NCI-H1105 (cell line): ENCODE measurements around the gene BACH2.
"Not testable (repeated sequence)": the region's sequence is repeated elsewhere in the genome, so short reads cannot be mapped to it uniquely, and the experiment has no call there.

ENCODE experiments used
- DNase-seq: peaks from one replicate; lab custom pipeline; 2025; lab: John Stamatoyannopoulos, UW

BACH2 gene

DNA sequence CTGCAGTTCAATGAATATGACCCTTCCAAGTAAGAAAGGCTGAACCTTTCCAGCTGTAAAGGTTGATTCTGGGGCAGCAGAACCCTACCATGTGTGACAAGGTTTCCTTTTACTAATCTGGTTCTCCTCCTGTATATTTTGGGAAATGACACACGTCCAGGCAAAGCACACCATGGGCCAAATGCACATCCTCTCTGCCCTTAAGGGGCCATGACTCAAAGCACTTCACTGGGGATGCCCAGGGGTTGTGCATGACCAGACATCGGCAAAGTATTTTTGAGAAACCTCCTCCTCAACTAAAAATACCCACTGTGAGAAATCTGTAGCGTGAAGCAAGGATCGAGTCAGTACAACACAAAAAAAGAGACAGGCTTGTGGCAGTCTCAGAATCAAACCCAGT, 174.7 kb downstream of the BACH2 start:
- no peak for DNase-seq

DNA sequence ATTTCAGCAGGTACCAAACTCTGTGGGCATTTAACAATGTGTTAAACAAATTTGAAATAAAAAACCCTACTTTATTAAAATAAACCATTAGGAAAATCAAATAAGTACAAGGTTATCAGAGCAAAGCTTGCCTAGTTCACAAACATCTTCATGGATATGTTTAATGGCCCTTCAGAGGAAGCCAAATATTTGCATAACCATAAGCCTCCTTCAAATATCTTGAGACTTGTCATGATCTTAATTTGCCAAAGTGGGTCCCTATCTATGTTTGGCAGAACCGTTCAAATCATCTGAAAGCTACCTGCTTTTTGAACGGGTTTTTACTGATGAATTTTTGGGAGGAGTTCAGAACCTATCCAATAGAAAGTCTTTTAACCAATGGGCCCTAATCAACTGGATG, 176.3 kb downstream of the BACH2 start:
- DNase-seq: no peak

DNA sequence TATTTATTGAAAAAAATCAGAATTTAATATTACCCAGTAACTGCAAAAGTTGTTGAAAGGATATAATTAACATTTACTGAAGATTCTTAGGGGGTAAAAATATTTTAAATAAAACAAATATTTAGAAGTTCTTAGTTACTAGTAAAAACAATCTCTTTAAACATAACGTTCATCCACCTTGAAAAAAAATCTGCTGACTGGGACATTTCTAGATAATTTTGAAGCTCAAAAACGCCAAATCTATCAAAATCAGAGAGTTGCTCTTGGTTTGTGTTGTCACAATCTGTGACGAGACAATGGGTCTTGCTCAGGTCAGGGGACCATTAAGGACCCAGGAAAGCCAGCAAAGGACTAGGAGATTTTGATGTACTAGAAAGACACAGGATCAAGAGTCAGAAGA, 177.0 kb downstream of the BACH2 start:
- no peak for DNase-seq

DNA sequence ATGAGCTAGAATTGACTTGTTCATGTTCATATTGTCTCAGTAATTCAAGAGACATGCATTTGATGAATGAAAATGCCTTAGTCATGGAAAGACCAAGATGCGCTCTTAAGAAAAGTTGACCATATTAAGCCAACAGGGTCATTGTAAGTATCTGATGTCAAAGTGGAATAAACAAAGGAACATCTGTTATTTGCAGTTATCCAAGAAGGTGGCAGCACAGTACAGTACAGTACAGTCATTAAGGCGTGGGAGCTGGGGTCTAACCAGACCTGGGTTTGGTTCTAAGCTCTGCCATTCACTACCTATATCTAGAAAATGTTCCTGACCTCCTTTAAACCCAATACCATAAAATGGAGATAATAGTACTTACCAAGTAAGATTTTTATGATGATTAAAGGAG, 178.1 kb downstream of the BACH2 start:
- DNase-seq: no peak

DNA sequence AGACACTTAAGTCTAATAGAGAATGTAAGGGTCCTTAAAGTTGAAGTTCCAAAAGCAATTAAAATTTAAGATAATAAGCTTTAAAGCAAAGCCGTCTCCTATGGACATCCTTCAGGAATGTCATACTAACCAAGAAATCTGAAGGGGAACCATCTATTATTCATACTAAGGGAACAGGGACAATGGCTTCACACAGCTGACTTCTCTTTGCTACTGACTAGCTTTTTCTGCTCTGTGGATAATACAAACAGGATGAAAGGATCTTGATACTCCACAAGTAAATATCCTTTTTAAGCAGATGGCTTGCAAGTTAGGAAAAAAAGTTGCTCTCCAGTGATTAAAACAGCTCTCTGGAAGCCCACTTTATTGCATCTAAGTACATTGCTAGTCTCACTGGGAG, 178.6 kb downstream of the BACH2 start:
- no peak for DNase-seq

DNA sequence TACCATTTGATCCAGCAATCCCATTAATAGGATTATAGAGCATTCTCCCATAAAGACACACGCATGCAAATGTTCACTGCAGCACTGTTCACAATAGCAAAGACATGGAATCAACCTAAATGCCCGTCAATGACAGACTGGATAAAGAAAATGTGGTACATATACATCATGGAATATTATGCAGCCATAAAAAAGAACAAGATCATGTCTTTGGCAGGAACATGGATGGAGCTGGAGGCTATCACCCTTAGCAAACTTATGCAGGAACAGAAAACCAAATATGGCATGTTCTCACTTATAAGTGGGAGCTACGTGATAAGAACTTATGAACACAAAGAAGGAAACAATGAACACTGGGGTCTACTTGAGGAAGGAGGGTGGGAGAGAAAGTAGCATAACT, 180.5 kb downstream of the BACH2 start:
- not testable (repeated sequence) for DNase-seq

DNA sequence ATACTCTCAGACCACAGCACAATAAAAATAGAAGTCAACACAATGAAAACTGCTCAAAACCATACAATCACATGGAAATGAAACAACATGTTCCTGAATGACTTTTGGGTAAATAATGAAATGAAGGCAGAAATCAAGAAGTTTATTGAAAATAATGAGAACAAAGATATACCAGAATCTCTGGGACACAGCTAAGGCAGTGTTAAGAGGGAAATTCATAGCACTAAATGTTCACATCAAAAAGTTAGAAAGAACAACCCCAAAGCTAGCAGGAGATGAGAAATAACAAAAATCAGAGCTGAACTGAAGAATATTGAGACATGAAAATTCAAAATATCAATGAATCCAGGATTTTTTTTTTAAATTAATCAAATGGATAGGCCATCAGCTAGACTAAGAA, 183.3 kb downstream of the BACH2 start:
- no peak for DNase-seq

DNA sequence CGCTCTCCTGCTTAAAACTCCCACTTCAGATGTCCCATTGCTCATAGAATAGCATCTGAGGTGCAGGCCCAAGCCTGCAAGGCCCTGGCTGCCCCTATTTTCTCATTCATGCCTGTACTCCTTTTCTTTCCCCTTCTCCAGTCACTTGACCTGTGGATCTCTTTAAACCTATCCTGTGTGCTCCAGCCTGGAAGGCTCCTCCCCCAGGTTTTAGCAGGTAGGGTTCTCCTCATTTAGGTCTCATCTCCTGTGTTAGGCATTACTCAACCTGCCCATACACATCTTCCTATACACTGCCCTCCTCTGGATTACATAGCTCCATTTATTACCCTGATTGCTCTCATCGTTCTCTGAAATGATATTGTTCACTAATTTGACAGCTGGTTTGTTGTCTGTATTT, 185.3 kb downstream of the BACH2 start:
- DNase-seq: no peak

DNA sequence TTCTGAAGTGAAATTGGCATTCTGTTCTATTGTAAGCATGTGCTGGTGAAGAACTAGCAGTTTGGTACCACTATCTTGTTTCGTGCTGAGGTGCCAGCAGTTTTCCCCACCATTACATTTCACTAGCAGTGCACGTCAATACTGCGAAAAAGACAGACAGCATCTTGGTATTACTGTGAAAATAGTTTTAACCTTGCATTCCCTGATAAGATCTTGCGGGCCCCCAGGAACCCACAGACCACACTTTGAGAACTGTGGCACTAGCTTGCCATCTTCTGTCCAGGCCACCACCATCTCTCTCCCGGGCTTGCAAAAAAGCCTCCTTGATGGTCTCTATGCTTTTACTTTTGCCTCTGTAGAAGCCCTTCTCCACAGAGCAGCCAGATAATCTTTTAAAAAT, 185.7 kb downstream of the BACH2 start:
- no peak for DNase-seq

DNA sequence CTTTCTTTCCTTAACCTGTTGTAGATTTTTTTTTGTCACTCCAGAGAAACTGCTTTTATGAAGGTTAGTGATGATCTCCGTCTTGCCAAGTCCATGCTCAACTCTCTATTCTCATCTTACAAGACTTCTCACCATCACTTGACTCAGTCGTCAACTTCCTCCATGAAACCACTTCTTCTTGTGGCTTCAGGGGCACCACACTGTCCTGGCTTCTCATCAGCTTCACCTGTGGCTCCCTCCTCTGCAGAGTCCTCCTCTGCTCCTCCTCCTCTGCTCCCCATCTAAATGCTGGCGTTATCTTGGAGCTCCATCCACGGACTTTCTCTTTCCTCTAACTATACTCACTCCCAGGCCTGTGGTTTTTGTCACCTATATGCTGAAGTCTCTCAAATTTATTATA, 187.5 kb downstream of the BACH2 start:
- no peak for DNase-seq

DNA sequence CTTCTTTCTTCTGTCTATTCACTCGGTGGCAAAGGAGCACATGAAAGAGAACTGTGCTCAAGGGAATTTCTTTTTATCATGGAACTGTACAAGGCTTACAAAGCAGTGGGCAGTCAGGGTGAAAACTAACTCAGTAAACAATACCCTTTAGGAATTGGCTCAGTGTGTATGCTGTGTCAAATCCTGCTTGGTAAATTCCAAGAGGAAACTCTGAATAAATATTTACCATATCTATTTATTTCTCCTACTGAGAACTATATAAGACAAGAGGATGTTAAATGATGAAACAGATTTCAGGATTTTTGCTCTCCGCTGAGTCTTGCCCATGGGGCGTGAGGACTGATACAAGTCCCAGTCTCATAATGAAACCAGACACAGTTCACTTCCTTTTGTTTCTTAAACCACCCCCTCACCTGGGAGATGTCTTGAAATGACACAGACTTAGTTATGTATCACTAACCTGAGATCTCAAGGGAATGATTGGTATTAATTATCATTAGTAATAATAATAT, 188.8 kb downstream of the BACH2 start:
- no peak for DNase-seq

DNA sequence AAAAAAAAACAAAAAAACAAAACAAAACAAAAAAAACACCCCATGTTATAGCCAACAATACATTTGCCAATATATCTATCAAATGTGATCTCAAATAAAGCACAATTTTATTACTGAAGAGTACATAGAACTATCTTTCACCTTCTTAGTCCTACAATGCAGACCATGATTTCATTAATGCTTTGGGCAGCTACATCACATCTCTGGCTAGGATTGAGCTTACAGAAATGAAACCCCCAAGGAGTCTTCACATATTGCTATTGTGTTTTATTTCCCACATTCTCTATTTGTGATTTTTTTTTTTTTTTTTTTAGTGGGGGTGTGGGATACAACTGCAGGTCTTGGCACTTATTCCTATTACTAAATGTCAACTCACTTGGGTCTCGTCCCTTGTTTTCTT, 189.3 kb downstream of the BACH2 start:
- no peak for DNase-seq

DNA sequence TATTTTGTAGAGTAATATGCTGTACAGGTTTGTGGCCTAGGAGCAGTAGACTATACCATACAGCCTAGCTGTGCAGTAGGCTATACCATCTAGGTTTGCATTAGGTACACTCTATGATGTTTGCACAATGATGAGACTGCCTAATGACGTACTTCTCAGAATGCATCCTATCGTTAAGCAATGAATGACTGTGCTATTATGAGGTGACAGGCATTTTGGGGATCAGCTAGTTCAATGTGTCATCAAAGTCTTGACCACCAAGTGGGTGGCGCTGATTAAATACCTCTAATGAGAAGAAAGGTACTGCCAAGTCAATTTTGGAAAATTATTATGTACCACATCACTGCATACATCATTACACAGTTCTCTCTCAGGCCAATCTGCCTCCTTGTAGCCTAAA, 190.2 kb downstream of the BACH2 start:
- DNase-seq: no peak

DNA sequence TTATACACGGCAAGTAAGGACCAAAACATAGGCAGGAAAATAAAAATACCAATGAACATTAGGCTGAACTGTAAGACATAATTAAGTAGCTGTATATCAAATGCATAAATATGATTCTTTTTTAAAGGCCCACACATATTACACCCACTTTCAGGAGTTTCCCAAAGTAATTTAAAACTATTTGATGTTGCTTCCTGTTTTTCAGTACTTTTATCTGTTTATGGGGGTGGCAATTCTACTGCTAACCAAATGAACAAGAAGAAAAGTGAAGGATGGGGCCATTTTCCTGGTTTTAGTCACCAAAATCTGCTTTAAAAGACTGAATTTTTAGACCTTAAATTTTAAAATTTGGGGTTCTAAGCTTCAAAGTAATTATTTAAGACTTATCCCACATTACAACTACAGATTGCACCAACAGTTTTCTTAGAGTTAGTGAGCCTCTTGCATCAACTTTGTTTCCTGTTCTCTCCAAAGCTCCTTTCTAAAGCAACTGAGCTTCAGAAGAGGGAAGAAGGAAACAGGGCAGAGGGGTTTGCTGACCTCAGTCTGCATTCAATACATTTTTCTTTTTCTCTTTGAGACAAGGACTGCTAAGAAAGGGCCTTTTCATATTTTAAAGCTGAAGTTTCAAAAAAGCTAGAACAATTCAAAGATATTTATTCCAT, 191.0 kb downstream of the BACH2 start:
- DNase-seq: no peak

DNA sequence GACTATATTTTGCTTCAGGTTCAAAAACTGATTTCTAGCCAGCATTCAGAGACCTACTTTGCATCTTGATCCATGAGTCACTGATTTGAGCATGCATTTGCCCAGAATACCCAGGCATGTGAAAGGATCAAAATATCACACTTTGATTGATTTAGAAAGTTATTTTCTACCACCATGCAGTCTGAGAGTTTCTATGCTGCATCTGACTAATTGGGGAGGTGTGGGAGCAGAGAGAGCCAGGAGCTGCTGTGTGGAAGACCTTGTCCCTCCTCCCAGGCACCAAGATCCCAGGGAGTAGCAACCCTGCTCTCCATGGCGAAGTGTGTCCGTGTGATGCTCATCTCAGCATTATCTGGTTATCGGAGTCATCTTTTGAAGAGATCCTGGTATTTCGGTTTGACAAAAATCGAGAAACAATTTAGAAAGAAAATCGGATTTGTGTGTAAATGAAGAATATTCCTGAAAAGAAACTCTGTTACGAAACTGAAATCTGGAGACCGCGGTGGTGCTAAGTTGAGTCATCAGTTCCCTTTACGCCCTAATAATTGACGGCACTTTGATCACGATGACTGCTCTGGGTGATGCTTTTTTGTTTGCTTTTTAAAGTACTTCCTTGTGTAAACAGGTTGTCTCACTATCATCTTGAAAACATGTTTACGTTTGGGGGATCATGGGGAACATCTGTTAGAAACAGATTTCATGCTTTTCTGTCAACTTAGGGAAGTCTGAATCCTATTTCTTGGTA, 193.4 kb downstream of the BACH2 start:
- DNase-seq: no peak

DNA sequence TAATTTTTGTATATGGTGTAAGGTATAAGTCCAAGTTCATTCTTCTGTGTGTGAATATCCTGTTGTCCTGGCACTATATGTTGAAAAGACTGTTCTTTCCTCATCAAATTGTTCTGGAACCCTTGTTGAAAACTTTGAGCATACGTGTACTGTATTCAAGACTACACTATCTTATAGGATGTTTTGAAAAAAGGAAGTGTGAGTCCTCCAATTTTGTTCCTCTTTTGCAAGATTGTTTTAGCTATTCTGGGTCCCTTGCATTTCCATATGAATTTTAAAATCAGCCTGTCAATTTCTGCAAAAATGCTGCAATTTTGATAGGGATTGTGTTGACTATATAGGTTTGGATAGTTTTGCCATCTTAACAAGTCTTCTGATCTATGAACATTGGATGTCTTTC, 195.2 kb downstream of the BACH2 start:
- no peak for DNase-seq

DNA sequence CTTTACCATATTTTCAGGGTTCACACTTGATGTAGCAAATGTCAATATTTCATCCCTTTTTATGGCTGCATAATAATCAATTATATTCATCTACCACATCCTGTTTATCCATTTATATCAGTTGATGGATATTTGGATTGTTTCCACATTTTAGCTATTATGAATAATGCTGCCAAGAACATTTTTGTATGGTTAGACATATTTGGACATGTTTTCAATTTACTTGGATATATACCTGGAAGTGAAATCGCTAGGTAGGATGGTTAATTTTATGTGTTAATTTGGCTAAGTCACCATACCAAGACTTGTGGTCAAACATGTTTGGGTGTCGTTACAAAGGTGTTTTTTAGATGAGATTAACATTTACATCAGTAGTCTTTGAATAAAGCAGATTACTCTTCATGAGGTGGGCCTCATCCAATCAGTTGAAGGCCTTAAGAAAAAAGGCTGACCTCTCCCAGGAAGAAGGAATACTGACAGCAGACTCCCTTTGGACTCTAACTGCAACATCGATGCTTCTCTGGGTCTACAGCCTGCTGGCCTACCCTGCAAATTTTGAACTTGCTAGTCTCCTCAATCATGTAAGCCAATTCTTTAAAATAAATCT, 196.5 kb downstream of the BACH2 start:
- DNase-seq: no peak

DNA sequence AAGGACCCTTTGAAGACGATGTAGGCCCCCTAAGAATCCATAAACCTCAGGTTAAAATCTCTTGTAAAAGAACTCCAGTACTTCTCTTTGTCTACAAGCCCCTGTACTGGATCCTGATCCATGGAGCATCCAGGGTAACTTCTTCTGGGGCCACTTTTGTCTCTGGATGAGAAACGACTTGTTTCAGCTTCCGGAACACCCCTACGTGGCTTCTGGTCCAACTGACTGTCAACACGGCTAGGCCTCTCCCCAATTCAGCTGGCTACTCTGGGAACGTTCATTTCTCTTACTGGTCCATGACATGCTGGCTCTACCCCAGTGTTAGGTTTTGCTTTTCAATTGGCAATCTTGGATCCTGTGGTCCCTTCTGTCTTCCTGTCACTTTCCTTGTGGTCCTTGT, 198.0 kb downstream of the BACH2 start:
- DNase-seq: no peak

DNA sequence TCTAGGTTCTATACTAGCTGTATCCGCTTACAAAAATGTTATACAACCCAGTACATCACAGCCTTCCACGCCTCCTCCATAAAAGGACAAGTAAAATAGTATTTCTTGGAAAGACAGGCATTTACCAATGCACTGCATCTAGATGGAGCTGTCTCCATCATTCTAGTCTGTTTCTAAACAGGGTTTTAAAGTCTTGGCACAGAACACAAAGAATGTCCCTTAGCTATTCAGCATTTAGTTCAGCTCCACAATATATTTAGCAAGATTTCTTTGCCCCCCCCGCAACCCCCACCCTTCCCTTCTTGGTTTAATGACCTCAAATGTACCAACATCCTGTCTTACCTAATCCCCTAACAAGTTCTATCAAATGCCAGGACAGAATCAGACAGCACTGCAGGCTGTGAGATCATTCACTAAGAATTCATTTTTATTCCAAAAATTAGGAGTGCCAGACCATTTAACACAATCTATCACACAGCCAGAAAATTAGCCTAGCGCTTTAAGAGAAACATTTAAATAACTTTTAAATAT, 198.6 kb downstream of the BACH2 start:
- no peak for DNase-seq

DNA sequence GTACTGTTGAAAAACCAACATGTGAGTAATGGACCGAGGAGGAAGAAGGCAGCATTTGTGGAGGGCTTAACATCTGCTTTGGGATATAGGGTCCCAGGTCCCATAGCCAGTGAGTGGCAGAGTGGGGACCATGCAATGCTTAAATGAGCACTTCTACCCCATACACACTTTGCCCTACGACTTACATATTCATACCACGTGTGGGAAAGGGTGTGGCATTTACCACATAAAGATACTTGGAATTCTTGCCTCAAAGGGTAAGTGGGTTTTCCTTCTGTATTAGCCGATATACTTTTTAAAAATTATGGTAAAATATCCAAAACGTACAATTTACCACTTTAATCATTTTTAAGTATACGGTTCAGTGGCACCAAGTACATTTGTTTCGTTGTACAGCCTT, 199.3 kb downstream of the BACH2 start:
- DNase-seq: no peak

DNA sequence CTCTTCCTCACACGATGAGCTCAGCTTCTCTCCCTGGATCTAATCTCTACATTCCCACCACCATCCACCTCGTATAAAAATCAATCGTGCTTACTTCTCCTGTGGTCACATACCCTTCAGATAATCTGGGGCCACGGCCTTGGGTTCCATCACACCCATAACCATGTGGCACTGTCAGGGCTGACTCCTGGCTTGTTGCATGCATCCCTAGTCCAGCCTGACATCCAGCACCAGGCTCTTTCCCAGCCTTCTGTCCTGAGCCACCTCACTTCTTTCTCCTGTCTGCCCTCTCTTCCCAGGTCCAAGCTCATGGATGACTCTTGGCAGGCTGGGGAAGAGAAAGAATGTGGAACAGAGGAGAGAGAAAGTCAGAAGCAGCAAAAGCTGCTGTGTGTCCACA, 199.8 kb downstream of the BACH2 start:
- no peak for DNase-seq

DNA sequence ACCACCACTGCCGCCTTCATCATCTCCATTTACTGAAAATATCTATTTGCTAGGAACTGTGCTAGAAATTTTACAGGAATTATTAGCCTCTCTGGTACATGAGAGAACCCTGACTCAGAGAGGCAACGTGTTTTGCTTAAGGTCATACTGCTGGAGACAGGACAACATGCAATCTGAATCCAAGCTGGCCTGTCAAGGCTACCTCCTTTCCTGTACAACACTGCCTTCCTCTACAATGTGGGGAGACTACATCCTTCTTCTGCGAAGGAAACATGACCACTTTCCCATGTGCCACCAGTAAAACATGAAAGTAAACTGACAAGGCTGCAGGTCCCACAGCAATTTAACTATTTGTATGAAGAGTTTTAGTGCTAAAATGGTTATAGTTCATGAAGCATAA, 200.9 kb downstream of the BACH2 start:
- DNase-seq: no peak

DNA sequence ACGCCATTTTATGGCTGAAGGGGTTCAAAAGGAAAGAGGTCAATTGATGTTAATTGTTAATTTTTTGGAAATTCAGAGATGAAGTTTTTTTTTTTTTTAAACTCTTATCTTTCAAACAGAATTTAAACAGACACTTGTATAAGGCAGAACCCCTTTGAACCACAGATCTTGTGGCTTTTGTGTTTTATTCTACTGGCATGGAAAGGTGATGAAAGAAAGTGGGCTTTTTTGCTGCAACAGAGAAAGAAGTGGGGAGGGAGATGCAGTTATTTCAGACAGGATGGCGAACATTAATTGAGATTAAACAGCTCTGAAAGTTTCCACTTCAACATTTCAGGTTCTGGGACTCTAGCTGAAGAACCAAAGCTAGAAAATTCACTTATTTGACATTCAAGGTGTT, 201.5 kb downstream of the BACH2 start:
- DNase-seq: no peak
